GM10266 (cell line): ENCODE data around the gene ME2.
"Not testable (repeated sequence)": the region's sequence is repeated elsewhere in the genome, so short reads cannot be mapped to it uniquely, and the experiment has no call there.

ENCODE experiments used
- DNase-seq: peaks from one replicate; pipeline ENCODE4 v3.0.0; 2012; ENCODE audit errors: extremely low spot score
- CTCF ChIP-seq: IDR thresholded peaks from 2 replicates; pipeline ENCODE4 v1.5.1; 2012; ENCODE audit warnings: mild to moderate bottlenecking, low read depth; ENCODE audit not compliant: control insufficient read depth, insufficient read depth; ENCODE audit errors: missing control alignments

The ME2 gene

GRCh38 chr18:50849419-50849821 lies 29.5 kb upstream of the ME2 start:
- TF ChIP-seq CTCF: no peak
- no peak for DNase-seq

- TF ChIP-seq CTCF: no peak
- no peak for DNase-seq
Observed at GRCh38 chr18:50850307-50851065, 28.4 kb upstream of the ME2 start.

- DNase-seq: no peak
- TF ChIP-seq CTCF: no peak
Observed at GRCh38 chr18:50853863-50854271, 25.1 kb upstream of the ME2 start.

- no peak for TF ChIP-seq CTCF
- DNase-seq: no peak
Observed at GRCh38 chr18:50855976-50856757, 22.8 kb upstream of the ME2 start.

GRCh38 chr18:50857166-50857565 lies 21.8 kb upstream of the ME2 start:
- DNase-seq: not testable (repeated sequence)

- no peak for TF ChIP-seq CTCF
- DNase-seq: no peak
Observed at GRCh38 chr18:50857694-50858093, 21.2 kb upstream of the ME2 start.

GRCh38 chr18:50859793-50860555 lies 18.9 kb upstream of the ME2 start:
- no peak for TF ChIP-seq CTCF
- no peak for DNase-seq
